ENCODE measurements around the gene REXO4. TPM values are rescaled to one million over a fixed set of nuclear protein-coding genes. Genes with fewer than 3 reads are reported as not detected.

REXO4 gene
- total and polyA plus RNA-seq, 2 of the 4 experiments (the other 2 are of a cell fraction), result 16.1 to 21.8 TPM

DNA sequence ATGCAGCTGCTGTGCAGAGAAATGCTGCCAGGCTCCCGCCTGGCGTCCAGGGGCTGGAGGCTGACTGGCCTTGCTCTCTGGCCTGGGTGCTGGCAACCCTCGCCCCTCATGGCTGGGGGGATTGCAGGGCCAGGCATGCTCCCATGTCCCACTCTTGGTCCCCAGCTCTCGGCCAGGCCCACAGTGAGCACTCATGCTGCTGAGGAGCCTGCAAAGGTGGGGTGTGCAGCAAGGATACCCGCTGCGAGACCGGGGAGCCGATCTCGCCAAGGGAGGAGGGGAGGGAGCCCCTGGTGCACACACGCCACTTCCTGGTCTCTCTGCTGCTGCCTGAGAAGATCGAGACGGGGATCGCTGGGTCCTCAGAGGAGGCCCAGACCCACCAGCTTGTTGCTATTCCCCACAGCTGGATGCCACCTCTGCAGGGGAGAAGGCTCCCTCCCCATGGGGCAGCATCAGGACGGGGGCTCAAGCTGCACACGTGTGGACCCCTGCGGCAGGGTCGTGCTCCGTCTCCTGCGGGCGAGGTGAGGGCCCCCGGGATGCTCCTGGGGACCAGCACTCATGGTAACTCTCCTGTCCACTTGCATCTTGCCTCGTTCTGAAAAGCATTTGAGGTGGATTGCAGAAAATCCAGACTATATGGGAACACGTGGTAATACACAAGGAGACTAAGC, 27.6 kb upstream of the REXO4 start:
- in situ Hi-C loops (cut with MboI; ENCODE audit: low sequenced_read_pairs), result no loop called here

More for the DNA sequence above, 27.6 kb upstream of the REXO4 start:
- Histone ChIP-seq H3K4ac (ENCODE audit: low read depth, low read length) (no peak overlapping the region), H3K18ac (ENCODE audit: low read depth, low read length) (no peak overlapping the region), H4K91ac (ENCODE audit: insufficient read depth, low read depth, low read length) (no peak overlapping the region), H4K5ac (ENCODE audit: low read depth, low read length) (no peak overlapping the region), H2AK9ac (replicated peaks; ENCODE audit: low read depth, low read length, poor library complexity) (no peak overlapping the region), H3K4me1 (ENCODE audit: control insufficient read depth, insufficient read depth, low read length) (no peaks in the 10 kb centered on the region), H3K9me3 (ENCODE audit: control insufficient read depth, insufficient read depth, low read length) (no peaks in the 10 kb centered on the region), H3K14ac (replicated peaks; ENCODE audit: low read depth, low read length) (no peak overlapping the region), H3K9ac (ENCODE audit: low read depth, low read length) (no peak overlapping the region), H3K56ac (ENCODE audit: extremely low read depth, insufficient read depth, low read length) (no peak overlapping the region), H3K36me3 (ENCODE audit: control insufficient read depth, insufficient read depth, low read length) (no peaks in the 10 kb centered on the region), H3K23ac (ENCODE audit: low read depth, low read length) (no peak overlapping the region), H2BK5ac (ENCODE audit: low read depth, low read length, poor library complexity, severe bottlenecking) (no peak overlapping the region), H2BK120ac (ENCODE audit: low read depth, low read length) (no peak overlapping the region), H3K4me3 (ENCODE audit: insufficient read depth, low read depth, low read length) (no peak overlapping the region), H4K8ac (ENCODE audit: low read depth in 2 of 2, low read length in 2 of 2) (no peak overlapping the region), H2AFZ (replicated peaks; ENCODE audit: low read length, poor library complexity) (no peak overlapping the region), H3K4me2 (ENCODE audit: low read depth, low read length) (no peak overlapping the region), H2AK5ac (ENCODE audit: low read depth, low read length) (no peak overlapping the region), H3K27me3 (ENCODE audit: control insufficient read depth, insufficient read depth, low read length) (peaks cover 15% of the 10 kb centered on the region), H2BK15ac (ENCODE audit: low read depth, low read length) (no peak overlapping the region), H3K27ac (ENCODE audit: insufficient read depth, low read length) (no peak overlapping the region), H3K79me1 (ENCODE audit: low read depth in 1 of 2, low read length in 2 of 2) (no peaks in the 10 kb centered on the region), H4K20me1 (ENCODE audit: insufficient read depth, low read length) (no peaks in the 10 kb centered on the region; the same call in 1 of the 2 replicates), H2BK20ac (ENCODE audit: low read depth, low read length) (no peak overlapping the region), H3K9me1 (ENCODE audit: insufficient read depth, low read length) (no peaks in the 10 kb centered on the region)
- ChIA-PET POLR2A (ENCODE audit: unreplicated experiment) (interaction anchor here (1.1 kb wide), 1 partner anchor 14 kb away, joined by 3 read pairs; no protein-coding TSS in a partner anchor), CTCF (no interaction called here)
- no TSS peak for BruUV-seq (replicated peaks)
- intact Hi-C loops (cut with micrococcal nuclease) (no loop called here), dilution Hi-C loops (cut with HindIII; ENCODE audit: low sequenced_read_pairs, unreplicated experiment) (no loop called here)
- no peak for TF ChIP-seq POLR2A (IDR thresholded peaks at IDR 0.05; ENCODE audit: low read depth, low read length)
- no peak for TF ChIP-seq RAD21 (IDR thresholded peaks at IDR 0.05; ENCODE audit: low read length)
- TF ChIP-seq FOS (IDR thresholded peaks at IDR 0.05; ENCODE audit: low read depth, low read length), result no peak
- no peak for TF ChIP-seq SMC3 (IDR thresholded peaks at IDR 0.05; ENCODE audit: low read depth, low read length)
- TF ChIP-seq, protein P1, sequence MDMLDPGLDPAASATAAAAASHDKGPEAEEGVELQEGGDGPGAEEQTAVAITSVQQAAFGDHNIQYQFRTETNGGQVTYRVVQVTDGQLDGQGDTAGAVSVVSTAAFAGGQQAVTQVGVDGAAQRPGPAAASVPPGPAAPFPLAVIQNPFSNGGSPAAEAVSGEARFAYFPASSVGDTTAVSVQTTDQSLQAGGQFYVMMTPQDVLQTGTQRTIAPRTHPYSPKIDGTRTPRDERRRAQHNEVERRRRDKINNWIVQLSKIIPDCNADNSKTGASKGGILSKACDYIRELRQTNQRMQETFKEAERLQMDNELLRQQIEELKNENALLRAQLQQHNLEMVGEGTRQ (IDR thresholded peaks at IDR 0.05; ENCODE audit: low read depth, low read length), result no peak
- TF ChIP-seq RFX5 (IDR thresholded peaks at IDR 0.05; ENCODE audit: low read depth, low read length), result no peak
- TF ChIP-seq, protein P2, sequence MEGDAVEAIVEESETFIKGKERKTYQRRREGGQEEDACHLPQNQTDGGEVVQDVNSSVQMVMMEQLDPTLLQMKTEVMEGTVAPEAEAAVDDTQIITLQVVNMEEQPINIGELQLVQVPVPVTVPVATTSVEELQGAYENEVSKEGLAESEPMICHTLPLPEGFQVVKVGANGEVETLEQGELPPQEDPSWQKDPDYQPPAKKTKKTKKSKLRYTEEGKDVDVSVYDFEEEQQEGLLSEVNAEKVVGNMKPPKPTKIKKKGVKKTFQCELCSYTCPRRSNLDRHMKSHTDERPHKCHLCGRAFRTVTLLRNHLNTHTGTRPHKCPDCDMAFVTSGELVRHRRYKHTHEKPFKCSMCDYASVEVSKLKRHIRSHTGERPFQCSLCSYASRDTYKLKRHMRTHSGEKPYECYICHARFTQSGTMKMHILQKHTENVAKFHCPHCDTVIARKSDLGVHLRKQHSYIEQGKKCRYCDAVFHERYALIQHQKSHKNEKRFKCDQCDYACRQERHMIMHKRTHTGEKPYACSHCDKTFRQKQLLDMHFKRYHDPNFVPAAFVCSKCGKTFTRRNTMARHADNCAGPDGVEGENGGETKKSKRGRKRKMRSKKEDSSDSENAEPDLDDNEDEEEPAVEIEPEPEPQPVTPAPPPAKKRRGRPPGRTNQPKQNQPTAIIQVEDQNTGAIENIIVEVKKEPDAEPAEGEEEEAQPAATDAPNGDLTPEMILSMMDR (conservative IDR thresholded peaks at IDR 0.05; ENCODE audit: low read depth, low read length), result no peak
- no peak for TF ChIP-seq MAZ (IDR thresholded peaks at IDR 0.05; ENCODE audit: borderline replicate concordance, low read depth, low read length)
- no peak for TF ChIP-seq MAFK (IDR thresholded peaks at IDR 0.05; ENCODE audit: low read depth, low read length)
- TF ChIP-seq, protein P3, sequence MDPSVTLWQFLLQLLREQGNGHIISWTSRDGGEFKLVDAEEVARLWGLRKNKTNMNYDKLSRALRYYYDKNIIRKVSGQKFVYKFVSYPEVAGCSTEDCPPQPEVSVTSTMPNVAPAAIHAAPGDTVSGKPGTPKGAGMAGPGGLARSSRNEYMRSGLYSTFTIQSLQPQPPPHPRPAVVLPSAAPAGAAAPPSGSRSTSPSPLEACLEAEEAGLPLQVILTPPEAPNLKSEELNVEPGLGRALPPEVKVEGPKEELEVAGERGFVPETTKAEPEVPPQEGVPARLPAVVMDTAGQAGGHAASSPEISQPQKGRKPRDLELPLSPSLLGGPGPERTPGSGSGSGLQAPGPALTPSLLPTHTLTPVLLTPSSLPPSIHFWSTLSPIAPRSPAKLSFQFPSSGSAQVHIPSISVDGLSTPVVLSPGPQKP (IDR thresholded peaks at IDR 0.05; ENCODE audit: borderline replicate concordance, low read depth, low read length), result no peak
- TF ChIP-seq MXI1 (IDR thresholded peaks at IDR 0.05; ENCODE audit: borderline replicate concordance, low read depth, low read length), result no peak
- no peak for TF ChIP-seq CEBPB (IDR thresholded peaks at IDR 0.05; ENCODE audit: low read depth, low read length)
- TF ChIP-seq RCOR1 (IDR thresholded peaks at IDR 0.05; ENCODE audit: insufficient replicate concordance, low read length), result no peak
- TF ChIP-seq NFE2L2 (IDR thresholded peaks at IDR 0.05; ENCODE audit: low read depth, low read length), result no peak
- TF ChIP-seq BHLHE40 (IDR thresholded peaks at IDR 0.05; ENCODE audit: low read depth, low read length), result no peak
- no peak for TF ChIP-seq CHD1 (IDR thresholded peaks at IDR 0.05; ENCODE audit: low read depth, low read length)
- ATAC-seq (ENCODE audit: low read depth) (no peak), DNase-seq (no peak)
- 64% methylated on average over 5 of the region's 23 CpGs; no CpG with 5 or more reads in 1 of the 2 experiments for WGBS, 2 experiments (ENCODE audit: extremely low coverage in 2 of 2, insufficient read length in 1 of 2)
